Subcutaneous adipose tissue (tissue), 4 donors: Measurements from ENCODE around the gene SIPA1L3. TPM values are rescaled to one million over a fixed set of nuclear protein-coding genes. Genes with fewer than 3 reads are reported as not detected.

Source experiments
- total RNA-seq, 4 donors: library from RNA; depleted of rRNA; stranded (reverse); fragments of >200 nt; gene quantifications; one replicate each; pipeline ENCODE4 v1.1.0, GENCODE V29; 2016
- TF ChIP-seq, protein P1 (sequence below): fragments of 450-650 bp; IDR thresholded peaks from one replicate; pipeline ENCODE4 v1.5.1; 2016; ENCODE audit warnings: low read depth, mild to moderate bottlenecking, control low read depth, antibody characterized with exemption, moderate library complexity

Gene SIPA1L3
- total RNA-seq, 4 donors from 2014 or later, result 8.2 to 15.3 (median 11.6) TPM

DNA sequence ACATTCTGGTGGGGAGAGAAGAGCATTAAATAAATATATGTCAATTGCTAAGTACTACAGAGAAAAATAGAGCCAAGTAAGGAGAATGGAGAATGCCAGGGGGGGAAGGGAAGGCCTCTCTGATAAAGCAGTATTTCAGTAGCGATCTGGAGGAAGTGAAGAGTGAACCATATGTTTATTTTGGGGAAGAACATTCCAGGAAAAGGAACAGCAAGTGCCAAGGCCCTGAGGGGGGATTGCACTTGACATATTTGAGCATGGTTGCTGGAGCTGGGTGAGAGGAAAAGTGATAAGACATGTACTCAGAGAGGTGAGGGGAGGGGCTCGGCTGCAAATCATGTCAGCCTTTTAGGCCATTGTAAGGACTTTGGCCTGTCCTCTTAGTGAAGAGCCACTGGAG lies 31.0 kb upstream of the SIPA1L3 start:
- TF ChIP-seq, protein P1, sequence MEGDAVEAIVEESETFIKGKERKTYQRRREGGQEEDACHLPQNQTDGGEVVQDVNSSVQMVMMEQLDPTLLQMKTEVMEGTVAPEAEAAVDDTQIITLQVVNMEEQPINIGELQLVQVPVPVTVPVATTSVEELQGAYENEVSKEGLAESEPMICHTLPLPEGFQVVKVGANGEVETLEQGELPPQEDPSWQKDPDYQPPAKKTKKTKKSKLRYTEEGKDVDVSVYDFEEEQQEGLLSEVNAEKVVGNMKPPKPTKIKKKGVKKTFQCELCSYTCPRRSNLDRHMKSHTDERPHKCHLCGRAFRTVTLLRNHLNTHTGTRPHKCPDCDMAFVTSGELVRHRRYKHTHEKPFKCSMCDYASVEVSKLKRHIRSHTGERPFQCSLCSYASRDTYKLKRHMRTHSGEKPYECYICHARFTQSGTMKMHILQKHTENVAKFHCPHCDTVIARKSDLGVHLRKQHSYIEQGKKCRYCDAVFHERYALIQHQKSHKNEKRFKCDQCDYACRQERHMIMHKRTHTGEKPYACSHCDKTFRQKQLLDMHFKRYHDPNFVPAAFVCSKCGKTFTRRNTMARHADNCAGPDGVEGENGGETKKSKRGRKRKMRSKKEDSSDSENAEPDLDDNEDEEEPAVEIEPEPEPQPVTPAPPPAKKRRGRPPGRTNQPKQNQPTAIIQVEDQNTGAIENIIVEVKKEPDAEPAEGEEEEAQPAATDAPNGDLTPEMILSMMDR, result no peak

DNA sequence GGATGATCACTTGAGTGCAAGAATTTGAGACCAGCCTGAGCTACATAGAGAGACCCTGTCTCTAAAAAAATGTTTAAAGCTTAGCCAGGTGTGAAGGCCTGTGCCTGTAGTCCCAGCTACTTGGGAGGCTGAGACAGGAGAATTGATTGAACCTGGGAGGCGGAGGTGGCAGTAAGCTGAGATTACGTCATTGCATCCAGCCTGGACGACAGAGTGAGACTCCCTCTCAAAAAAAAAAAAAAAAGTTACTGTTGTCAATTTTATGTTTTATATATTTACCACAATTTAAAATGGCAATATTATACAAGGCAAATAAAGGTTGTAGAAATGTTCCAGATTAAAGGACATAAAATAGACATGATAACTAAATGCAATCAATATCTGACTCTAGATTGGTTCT lies 29.9 kb upstream of the SIPA1L3 start:
- TF ChIP-seq, protein P1, result no peak

DNA sequence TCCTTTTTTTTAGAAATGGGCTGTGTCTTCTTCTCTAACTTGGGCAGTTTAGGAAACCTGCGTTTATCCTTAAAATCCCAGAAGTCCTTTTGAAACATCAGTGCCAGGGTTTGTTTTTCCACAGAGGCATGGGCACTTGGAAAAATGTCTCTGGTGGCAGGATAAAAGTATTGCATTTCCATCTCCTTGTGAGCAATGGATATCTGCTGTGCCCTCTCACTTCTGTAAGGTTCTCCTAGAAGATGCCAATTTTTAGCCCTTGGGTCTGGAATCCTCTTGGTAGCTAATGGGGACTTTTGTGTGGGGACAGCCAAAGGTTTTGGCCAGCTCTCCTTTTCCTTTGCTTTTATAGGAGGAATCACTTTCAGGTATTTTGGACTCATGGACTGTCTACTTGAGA lies 21.6 kb upstream of the SIPA1L3 start:
- TF ChIP-seq, protein P1, result no peak

DNA sequence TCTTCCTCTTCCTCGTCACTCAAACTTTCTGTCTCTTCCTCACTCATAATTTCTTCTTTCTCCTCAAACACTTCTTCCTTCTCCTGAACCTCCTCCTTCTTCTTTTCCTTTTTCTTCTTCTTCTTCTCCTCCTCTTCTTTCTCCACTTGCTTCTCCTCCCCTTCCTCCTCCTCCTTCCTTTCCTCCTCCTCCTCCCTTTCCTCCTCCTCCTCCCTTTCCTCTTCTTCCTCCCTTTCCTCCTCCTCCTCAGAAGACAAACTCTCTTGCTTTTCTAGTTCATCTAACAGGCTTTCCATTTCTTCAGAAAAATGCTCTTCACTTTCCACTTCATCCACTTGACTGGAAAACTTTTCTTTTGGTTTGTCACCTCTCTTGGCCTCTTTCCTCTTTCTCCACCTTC lies 20.4 kb upstream of the SIPA1L3 start:
- TF ChIP-seq, protein P1, result no peak

DNA sequence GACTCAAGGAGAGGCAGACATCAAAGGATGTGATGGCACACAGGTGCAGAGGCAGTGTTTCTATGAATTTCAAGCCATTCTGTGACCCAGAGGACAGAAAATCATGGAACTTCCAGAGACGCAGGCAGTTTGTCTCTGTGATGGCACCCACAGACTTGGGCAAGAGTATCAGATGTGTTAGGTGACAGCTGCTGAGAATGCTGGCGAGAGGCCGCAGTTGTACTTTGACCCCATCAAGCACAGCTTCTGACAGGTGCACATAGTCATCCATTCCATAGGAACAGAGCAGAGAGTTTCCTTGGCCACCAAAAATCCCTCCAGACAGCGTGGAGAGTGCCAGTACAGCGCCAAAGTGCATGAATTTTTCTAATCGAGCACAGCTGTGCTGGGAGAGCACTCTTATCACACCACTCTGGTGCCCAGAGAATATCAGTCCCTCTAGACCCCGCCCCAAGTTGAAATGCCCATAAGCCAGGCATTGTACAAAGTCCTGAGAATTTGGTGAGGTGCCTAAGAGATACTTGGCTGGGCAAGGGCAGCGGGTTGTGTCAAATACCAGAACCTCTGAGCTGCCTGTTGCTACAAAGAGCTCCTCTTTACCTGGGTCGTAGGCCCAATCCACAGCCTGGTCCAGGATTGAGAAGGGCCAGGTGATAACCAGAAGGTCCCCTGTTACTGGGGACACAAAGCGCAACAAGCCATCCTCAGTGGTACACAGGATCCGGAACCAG lies 13.0 kb upstream of the SIPA1L3 start:
- TF ChIP-seq, protein P1, result no peak

DNA sequence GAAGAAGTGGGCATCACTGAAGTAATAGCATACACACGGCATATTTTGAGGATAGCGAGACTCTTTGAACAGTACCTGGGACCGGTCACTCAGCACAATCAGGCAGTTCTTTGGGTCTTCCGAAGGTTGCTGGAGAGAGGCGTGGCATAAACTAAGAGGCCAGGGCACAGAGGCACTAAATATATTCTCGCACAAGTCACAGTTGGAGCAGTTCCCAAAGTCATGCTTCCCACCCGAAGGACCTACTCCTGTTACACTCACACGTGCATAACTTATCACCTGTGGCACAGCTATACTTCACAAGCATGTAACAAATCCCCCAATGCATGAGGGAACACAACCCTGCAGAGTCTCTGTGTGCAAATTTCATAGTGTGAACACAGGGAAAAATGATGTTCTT lies 10.8 kb upstream of the SIPA1L3 start:
- TF ChIP-seq, protein P1, result no peak

DNA sequence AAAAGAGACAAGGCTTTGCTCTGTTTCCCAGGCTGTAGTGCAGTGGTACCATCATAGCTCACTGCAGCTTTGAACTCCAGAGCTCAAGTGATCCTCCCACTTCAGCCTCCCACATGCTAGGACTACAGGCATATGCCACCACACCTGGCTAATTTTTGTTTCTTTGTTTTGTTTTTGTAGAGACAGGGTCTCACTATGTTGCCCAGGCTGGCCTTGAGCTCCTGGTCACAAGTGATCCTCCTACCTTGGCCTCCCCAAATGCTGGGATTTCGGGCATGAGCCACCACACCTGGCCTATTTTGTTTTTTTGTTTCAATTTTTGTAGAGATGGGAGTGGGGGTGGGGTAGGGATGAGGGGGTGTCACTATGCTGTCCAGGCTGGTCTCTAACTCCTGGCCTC lies 7.6 kb upstream of the SIPA1L3 start:
- TF ChIP-seq, protein P1, result no peak
